ENCODE measurements around the gene TAF11L14.

TAF11L14 gene

DNA sequence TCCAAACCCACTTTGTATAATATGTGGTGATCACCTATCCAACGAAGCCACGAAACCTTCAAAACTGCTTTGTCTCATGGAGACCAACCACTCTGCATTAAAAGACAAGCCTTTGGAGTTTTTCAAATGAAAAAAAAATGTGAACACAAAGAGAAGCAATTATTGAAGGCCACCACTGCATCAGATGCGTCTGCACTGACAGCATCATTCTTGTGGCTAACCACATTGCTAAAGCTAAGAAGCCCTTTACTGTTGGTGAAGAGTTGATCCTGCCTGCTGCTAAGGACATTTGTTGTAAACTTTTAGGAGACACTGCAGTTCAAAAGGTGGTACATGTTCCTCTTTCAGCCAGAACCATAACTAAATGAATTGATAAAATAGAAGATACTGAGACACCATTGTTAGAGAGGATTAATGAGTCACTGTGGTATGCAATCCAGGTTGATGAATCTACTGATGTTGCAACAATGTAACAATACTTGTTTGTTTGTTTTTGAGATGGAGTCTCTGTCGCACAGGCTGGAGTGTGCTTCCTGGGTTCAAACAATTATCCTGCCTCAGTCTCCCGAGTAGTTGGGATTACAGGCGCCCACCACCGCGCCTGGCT, 45.4 kb downstream of the TAF11L14 start:
- no peak for DNase-seq

DNA sequence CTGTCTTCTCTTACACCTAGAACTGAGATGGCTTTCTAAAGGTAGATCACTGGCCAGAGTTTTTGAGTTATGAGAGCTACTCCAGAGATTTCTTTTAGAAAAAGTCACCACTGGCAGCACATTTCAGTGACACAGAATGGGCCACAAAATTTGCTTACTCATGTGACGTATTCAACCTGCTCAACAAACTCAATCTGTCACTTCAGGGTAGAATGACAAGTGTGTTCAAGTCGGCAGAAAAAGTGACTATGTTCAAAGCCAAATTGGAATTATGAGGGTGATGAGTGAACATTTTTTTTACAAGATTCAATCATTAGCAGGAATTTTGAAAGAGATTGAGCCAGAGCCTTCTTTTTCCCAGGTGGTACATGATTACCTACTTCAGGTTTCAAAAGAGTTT, 46.5 kb downstream of the TAF11L14 start:
- DNase-seq = no peak

Measured in anterior cingulate cortex (tissue), 58 donors.